H9 (cell line): ENCODE measurements around the gene HOXC10. TPM values are rescaled to one million over a fixed set of nuclear protein-coding genes. Genes with fewer than 3 reads are reported as not detected.
A peak's percentile ranks its signal among the peaks of the same experiment; 100 is the strongest.

Source experiments
- DNase-seq: peaks from one replicate; pipeline ENCODE4 v3.0.0-alpha.2; 2017
- H2AFZ ChIP-seq: one replicate; pipeline ENCODE4 v1.6.1; 2013; ENCODE audit warnings: mild to moderate bottlenecking, low read length, control low read depth, moderate library complexity
- H2AK5ac ChIP-seq: 2 replicates; pipeline ENCODE4 v1.6.1; 2013; ENCODE audit warnings: low read length, control low read depth, mixed read lengths; ENCODE audit not compliant: insufficient read length
- H2BK120ac ChIP-seq: one replicate; pipeline ENCODE4 v1.6.1; 2013; ENCODE audit warnings: low read depth, mild to moderate bottlenecking, low read length, control low read depth, inconsistent platforms; ENCODE audit not compliant: poor library complexity, severe bottlenecking
- H2BK12ac ChIP-seq: 2 replicates; pipeline ENCODE4 v1.6.1; 2013; ENCODE audit warnings: low read length, control low read depth, mixed read lengths, low read depth; ENCODE audit not compliant: insufficient read length
- H2BK15ac ChIP-seq: 2 replicates; pipeline ENCODE4 v1.6.1; 2013; ENCODE audit warnings: low read depth, low read length, control low read depth
- H2BK20ac ChIP-seq: one replicate; pipeline ENCODE4 v1.6.1; 2013; ENCODE audit warnings: low read depth, mild to moderate bottlenecking, low read length, control low read depth, inconsistent platforms; ENCODE audit not compliant: poor library complexity, severe bottlenecking
- H2BK5ac ChIP-seq: 2 replicates; pipeline ENCODE4 v1.6.1; 2013; ENCODE audit warnings: low read length, control low read depth, mixed read lengths; ENCODE audit not compliant: insufficient read length
- H3K14ac ChIP-seq: 2 replicates; pipeline ENCODE4 v1.6.1; 2013; ENCODE audit warnings: low read length, control low read depth; ENCODE audit not compliant: insufficient read depth
- H3K18ac ChIP-seq: 2 replicates; pipeline ENCODE4 v1.6.1; 2013; ENCODE audit warnings: low read depth, mild to moderate bottlenecking, mixed read lengths, low read length, control low read depth; ENCODE audit not compliant: insufficient read length
- H3K23ac ChIP-seq: 2 replicates; pipeline ENCODE4 v1.6.1; 2013; ENCODE audit warnings: low read length, control low read depth, mixed read lengths, low read depth; ENCODE audit not compliant: insufficient read length
- H3K23me2 ChIP-seq: 2 replicates; pipeline ENCODE4 v1.6.1; 2013; ENCODE audit warnings: low read depth, mild to moderate bottlenecking, mixed read lengths, low read length, control low read depth; ENCODE audit not compliant: insufficient read length, poor library complexity, severe bottlenecking
- H3K27ac ChIP-seq: 2 replicates; pipeline ENCODE4 v1.5.1; 2013; ENCODE audit warnings: low read length, control low read depth, mixed read lengths, low read depth; ENCODE audit not compliant: insufficient read length
- H3K27me3 ChIP-seq: 2 replicates; pipeline ENCODE4 v1.6.1; 2013; ENCODE audit warnings: low read length, control low read depth, inconsistent platforms; ENCODE audit not compliant: insufficient read depth
- H3K4ac ChIP-seq: 2 replicates; pipeline ENCODE4 v1.6.1; 2013; ENCODE audit warnings: low read depth, mild to moderate bottlenecking, control low read depth, inconsistent platforms, low read length, moderate library complexity
- H3K4me1 ChIP-seq: 2 replicates; pipeline ENCODE4 v1.6.1; 2013; ENCODE audit warnings: low read length, control low read depth, inconsistent platforms; ENCODE audit not compliant: insufficient read depth
- H3K4me2 ChIP-seq: 2 replicates; pipeline ENCODE4 v1.6.1; 2013; ENCODE audit warnings: low read length, control low read depth, mixed read lengths; ENCODE audit not compliant: insufficient read length, insufficient read depth
- H3K56ac ChIP-seq: 2 replicates; pipeline ENCODE4 v1.6.1; 2013; ENCODE audit warnings: low read depth, mild to moderate bottlenecking, mixed read lengths, low read length, control low read depth; ENCODE audit not compliant: insufficient read length
- H3K79me1 ChIP-seq: 2 replicates; pipeline ENCODE4 v1.6.1; 2013; ENCODE audit warnings: low read depth, mild to moderate bottlenecking, moderate library complexity, low read length, control low read depth, inconsistent platforms; ENCODE audit not compliant: insufficient read depth, poor library complexity, severe bottlenecking
- H3K79me2 ChIP-seq: 2 replicates; pipeline ENCODE4 v1.6.1; 2013; ENCODE audit warnings: low read length, control low read depth, inconsistent platforms; ENCODE audit not compliant: insufficient read depth
- H3K9ac ChIP-seq: 2 replicates; pipeline ENCODE4 v1.6.1; 2013; ENCODE audit warnings: low read length, control low read depth, mixed read lengths; ENCODE audit not compliant: insufficient read length; ENCODE audit errors: extremely low read depth
- H3K9me3 ChIP-seq: one replicate; pipeline ENCODE4 v1.6.1; 2013; ENCODE audit warnings: low read depth, low read length, inconsistent platforms; ENCODE audit not compliant: control insufficient read depth
- H3T11ph ChIP-seq: one replicate; pipeline ENCODE4 v1.6.1; 2013; ENCODE audit warnings: mild to moderate bottlenecking, low read length, control low read depth, inconsistent platforms
- H4K20me1 ChIP-seq: one replicate; pipeline ENCODE4 v1.6.1; 2013; ENCODE audit not compliant: control insufficient read depth, insufficient read length, insufficient read depth
- H4K5ac ChIP-seq: 2 replicates; pipeline ENCODE4 v1.6.1; 2013; ENCODE audit warnings: low read depth, mild to moderate bottlenecking, mixed read lengths, low read length, control low read depth; ENCODE audit not compliant: insufficient read length
- H4K8ac ChIP-seq: replicated peaks from 2 replicates; pipeline ENCODE4 v1.6.1; 2013; ENCODE audit warnings: low read length, control low read depth, mixed read lengths, low read depth; ENCODE audit not compliant: insufficient read length
- H4K91ac ChIP-seq: 2 replicates; pipeline ENCODE4 v1.6.1; 2013; ENCODE audit warnings: low read depth, mild to moderate bottlenecking, moderate library complexity, mixed read lengths, low read length, control low read depth; ENCODE audit not compliant: insufficient read length
- H3K27ac Mint-ChIP-seq, 3 experiments: 2 replicates in 2 of 3; 3 replicates in 1 of 3; pipeline ENCODE4 v1.8.0; 2020 to 2021; ENCODE audit warnings: mixed read lengths in 3 of 3, mild to moderate bottlenecking in 1 of 3, moderate library complexity in 1 of 3
- H3K27me3 Mint-ChIP-seq: 2 replicates; pipeline ENCODE4 v1.8.0; 2021; ENCODE audit warnings: low read depth, mild to moderate bottlenecking, moderate library complexity, mixed read lengths
- H3K36me3 Mint-ChIP-seq, 3 experiments: 2 replicates in 2 of 3; 3 replicates in 1 of 3; pipeline ENCODE4 v1.8.0; 2020 to 2021; ENCODE audit warnings: low read depth in 3 of 3, mixed read lengths in 3 of 3; ENCODE audit not compliant: insufficient read depth in 1 of 3
- H3K4me1 Mint-ChIP-seq, 2 experiments: 2 replicates each; pipeline ENCODE4 v1.8.0; 2020; ENCODE audit warnings: mixed read lengths in 2 of 2
- H3K4me3 Mint-ChIP-seq, 2 experiments: 2 replicates in 1 of 2; 3 replicates in 1 of 2; pipeline ENCODE4 v1.8.0; 2020 to 2021; ENCODE audit warnings: mild to moderate bottlenecking in 2 of 2, mixed read lengths in 2 of 2, moderate library complexity in 1 of 2
- H3K9me3 Mint-ChIP-seq, 2 experiments: 2 replicates in 1 of 2; 3 replicates in 1 of 2; pipeline ENCODE4 v1.8.0; 2020; ENCODE audit warnings: mild to moderate bottlenecking in 2 of 2, mixed read lengths in 2 of 2, moderate library complexity in 1 of 2
- whole genome bisulfite sequencing: extraction: QIAGEN DNeasy Blood & Tissue Kit; methylation state at CpG from one replicate; pipeline ENCODE4 v1.1.7; 2013; ENCODE audit warnings: missing lambda C conversion rate, low lambda C conversion rate, mixed read lengths; ENCODE audit not compliant: insufficient read length; ENCODE audit errors: extremely low coverage; 5-methylcytosine and 5-hydroxymethylcytosine counted together
- total RNA-seq: library from RNA; stranded (reverse); gene quantifications from 2 replicates; pipeline ENCODE4 v1.2.1, GENCODE V29; 2021
- TF ChIP-seq, protein P1 (sequence below): fragments of 200-600 bp; sonication (generic); conservative IDR thresholded peaks from 3 replicates; pipeline ENCODE4 v1.8.0; 2021; ENCODE audit warnings: antibody characterized with exemption, mild to moderate bottlenecking

HOXC10 gene
- total RNA-seq, 1 experiment from 2014 or later: not detected

DNA sequence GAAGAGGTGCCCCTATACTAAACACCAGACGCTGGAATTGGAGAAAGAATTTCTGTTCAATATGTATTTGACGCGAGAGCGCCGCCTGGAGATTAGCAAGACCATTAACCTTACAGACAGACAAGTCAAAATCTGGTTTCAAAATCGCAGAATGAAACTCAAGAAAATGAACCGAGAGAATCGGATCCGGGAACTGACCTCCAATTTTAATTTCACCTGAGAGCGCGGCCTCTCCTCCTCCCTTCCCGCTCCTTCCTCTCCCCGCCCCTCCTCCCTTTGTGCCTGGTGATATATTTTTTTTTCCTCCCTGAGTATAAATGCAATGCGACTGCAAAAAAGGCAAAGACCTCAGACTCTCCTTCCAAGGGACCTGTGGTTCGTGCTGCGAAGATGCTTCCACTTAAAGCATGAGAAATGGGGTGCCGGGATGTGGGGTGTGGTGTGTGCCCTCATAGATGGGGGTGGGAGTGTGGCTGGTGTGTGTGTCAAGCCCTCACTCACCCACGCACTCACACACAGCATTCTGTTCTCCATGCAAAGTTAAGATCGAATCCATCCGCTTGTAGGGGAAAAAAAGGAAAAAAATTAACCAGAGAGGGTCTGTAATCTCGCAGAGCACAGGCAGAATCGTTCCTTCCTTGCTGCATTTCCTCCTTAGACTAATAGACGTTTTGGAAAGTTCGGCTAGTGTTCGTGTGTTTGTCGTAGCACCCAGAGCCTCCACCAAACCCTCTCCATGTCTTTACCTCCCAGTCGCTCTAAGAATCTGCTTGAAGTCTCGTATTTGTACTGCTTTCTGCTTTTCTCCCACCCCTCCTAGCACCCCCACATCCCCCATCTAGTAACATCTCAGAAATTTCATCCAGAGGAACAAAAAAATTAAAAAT is 4.5 kb downstream of the HOXC10 start:
- Mint-ChIP-seq H3K36me3 (no peaks in the 10 kb centered on the region; a peak in 2 of 7 replicates), H3K27me3 (peaks cover 100% of the 10 kb centered on the region), H3K4me1 (peaks cover 3 to 16% of the 10 kb centered on the region in 2 experiments; a peak in 2 of 4 replicates), H3K4me3 (no peak overlapping the region), H3K9me3 (peaks cover 3 to 8% of the 10 kb centered on the region in 2 experiments; a peak in 4 of 5 replicates), H3K27ac (no peak overlapping the region)
- Histone ChIP-seq H2BK20ac (no peak overlapping the region), H3K79me2 (no peaks in the 10 kb centered on the region), H2BK120ac (no peak overlapping the region), H4K8ac (no peak overlapping the region), H3K23me2 (no peaks in the 10 kb centered on the region), H3K9me3 (no peaks in the 10 kb centered on the region), H3K18ac (no peak overlapping the region), H4K91ac (no peak overlapping the region), H3K4me1 (no peaks in the 10 kb centered on the region), H3K79me1 (no peaks in the 10 kb centered on the region), H2AK5ac (no peak overlapping the region), H2BK5ac (no peak overlapping the region), H3K4me2 (no peak overlapping the region), H3K56ac (no peak overlapping the region), H3K27ac (no peak overlapping the region), H2BK12ac (no peak overlapping the region), H4K5ac (no peak overlapping the region), H3K9ac (no peak overlapping the region), H3K14ac (no peak overlapping the region), H3T11ph (no peak overlapping the region), H2AFZ (no peak overlapping the region), H2BK15ac (no peak overlapping the region), H3K4ac (no peak overlapping the region), H3K27me3 (peaks cover 96% of the 10 kb centered on the region), H4K20me1 (no peaks in the 10 kb centered on the region), H3K23ac (no peak overlapping the region)
- DNase-seq: no peak
- WGBS: no CpG with 5 or more reads among the region's 28 CpGs
- TF ChIP-seq, protein P1, sequence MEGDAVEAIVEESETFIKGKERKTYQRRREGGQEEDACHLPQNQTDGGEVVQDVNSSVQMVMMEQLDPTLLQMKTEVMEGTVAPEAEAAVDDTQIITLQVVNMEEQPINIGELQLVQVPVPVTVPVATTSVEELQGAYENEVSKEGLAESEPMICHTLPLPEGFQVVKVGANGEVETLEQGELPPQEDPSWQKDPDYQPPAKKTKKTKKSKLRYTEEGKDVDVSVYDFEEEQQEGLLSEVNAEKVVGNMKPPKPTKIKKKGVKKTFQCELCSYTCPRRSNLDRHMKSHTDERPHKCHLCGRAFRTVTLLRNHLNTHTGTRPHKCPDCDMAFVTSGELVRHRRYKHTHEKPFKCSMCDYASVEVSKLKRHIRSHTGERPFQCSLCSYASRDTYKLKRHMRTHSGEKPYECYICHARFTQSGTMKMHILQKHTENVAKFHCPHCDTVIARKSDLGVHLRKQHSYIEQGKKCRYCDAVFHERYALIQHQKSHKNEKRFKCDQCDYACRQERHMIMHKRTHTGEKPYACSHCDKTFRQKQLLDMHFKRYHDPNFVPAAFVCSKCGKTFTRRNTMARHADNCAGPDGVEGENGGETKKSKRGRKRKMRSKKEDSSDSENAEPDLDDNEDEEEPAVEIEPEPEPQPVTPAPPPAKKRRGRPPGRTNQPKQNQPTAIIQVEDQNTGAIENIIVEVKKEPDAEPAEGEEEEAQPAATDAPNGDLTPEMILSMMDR: peak; percentile 58
